KOPT-K1 (cell line): Measurements from ENCODE around the gene CYRIA.

ENCODE experiments used
- H3K27ac ChIP-seq: fragments of 200-600 bp; sonication (generic); 2 replicates; pipeline ENCODE4 v1.5.1; 2016; ENCODE audit warnings: antibody characterized with exemption, mild to moderate bottlenecking, low read depth, low read length; ENCODE audit not compliant: poor library complexity, severe bottlenecking
- H3K36me3 ChIP-seq: fragments of 200-600 bp; sonication (generic); 2 replicates; pipeline ENCODE4 v1.5.1; 2017; ENCODE audit warnings: antibody characterized with exemption, mild to moderate bottlenecking, low read length, moderate library complexity; ENCODE audit not compliant: insufficient read depth
- H3K9me3 ChIP-seq: fragments of 200-600 bp; sonication (generic); 2 replicates; pipeline ENCODE4 v1.5.1; 2017; ENCODE audit warnings: antibody characterized with exemption, low read length, mild to moderate bottlenecking; ENCODE audit not compliant: insufficient read depth, poor library complexity, severe bottlenecking

CYRIA gene

GRCh38 chr2:16647992-16648617, 17.5 kb downstream of the CYRIA start:
- Histone ChIP-seq H3K27ac (no peak overlapping the region), H3K9me3 (no peaks in the 10 kb centered on the region)

GRCh38 chr2:16645775-16646559, 19.7 kb downstream of the CYRIA start:
- Histone ChIP-seq H3K36me3 (no peaks in the 10 kb centered on the region), H3K27ac (no peak overlapping the region), H3K9me3 (no peaks in the 10 kb centered on the region)

More at GRCh38 chr2:16647992-16648617, 17.5 kb downstream of the CYRIA start:
- H3K36me3 ChIP-seq: no peaks in the 10 kb centered on the region

GRCh38 chr2:16645088-16645487, 20.5 kb downstream of the CYRIA start:
- Histone ChIP-seq H3K36me3 (no peaks in the 10 kb centered on the region), H3K9me3 (no peaks in the 10 kb centered on the region), H3K27ac (no peak overlapping the region)

GRCh38 chr2:16644221-16644925, 21.3 kb downstream of the CYRIA start:
- H3K36me3 ChIP-seq: no peaks in the 10 kb centered on the region
- H3K9me3 ChIP-seq: no peaks in the 10 kb centered on the region
- no peak overlapping the region for H3K27ac ChIP-seq

GRCh38 chr2:16643099-16643498, 22.5 kb downstream of the CYRIA start:
- no peak overlapping the region for H3K27ac ChIP-seq
- H3K36me3 ChIP-seq: no peaks in the 10 kb centered on the region
- no peaks in the 10 kb centered on the region for H3K9me3 ChIP-seq

GRCh38 chr2:16642088-16642487, 23.5 kb downstream of the CYRIA start:
- Histone ChIP-seq H3K27ac (no peak overlapping the region), H3K36me3 (no peaks in the 10 kb centered on the region), H3K9me3 (no peaks in the 10 kb centered on the region)

- no peaks in the 10 kb centered on the region for H3K9me3 ChIP-seq
- H3K36me3 ChIP-seq: no peaks in the 10 kb centered on the region
- no peak overlapping the region for H3K27ac ChIP-seq
Observed at GRCh38 chr2:16641509-16641908, 24.1 kb downstream of the CYRIA start.

- Histone ChIP-seq H3K9me3 (no peaks in the 10 kb centered on the region), H3K36me3 (no peaks in the 10 kb centered on the region), H3K27ac (no peak overlapping the region)
Observed at GRCh38 chr2:16640867-16641266, 24.8 kb downstream of the CYRIA start.

- no peak overlapping the region for H3K27ac ChIP-seq
- no peaks in the 10 kb centered on the region for H3K36me3 ChIP-seq
- H3K9me3 ChIP-seq: no peaks in the 10 kb centered on the region
Observed at GRCh38 chr2:16640001-16640700, 25.5 kb downstream of the CYRIA start.

- Histone ChIP-seq H3K9me3 (no peaks in the 10 kb centered on the region), H3K27ac (no peak overlapping the region), H3K36me3 (no peaks in the 10 kb centered on the region)
Observed at GRCh38 chr2:16639431-16639830, 26.2 kb downstream of the CYRIA start.

- no peaks in the 10 kb centered on the region for H3K9me3 ChIP-seq
- H3K27ac ChIP-seq: no peak overlapping the region
- H3K36me3 ChIP-seq: no peaks in the 10 kb centered on the region
Observed at GRCh38 chr2:16638946-16639345, 26.7 kb downstream of the CYRIA start.

- Histone ChIP-seq H3K9me3 (no peaks in the 10 kb centered on the region), H3K27ac (no peak overlapping the region), H3K36me3 (no peaks in the 10 kb centered on the region)
Observed at GRCh38 chr2:16637304-16637703, 28.3 kb downstream of the CYRIA start.

GRCh38 chr2:16635791-16636699, 29.6 kb downstream of the CYRIA start:
- Histone ChIP-seq H3K36me3 (no peaks in the 10 kb centered on the region), H3K9me3 (no peaks in the 10 kb centered on the region), H3K27ac (no peak overlapping the region)
